ENCODE results near the gene SLC35F6.
A peak's percentile ranks its signal among the peaks of the same experiment; 100 is the strongest.
"Not testable (repeated sequence)": the region's sequence is repeated elsewhere in the genome, so short reads cannot be mapped to it uniquely, and the experiment has no call there.

SLC35F6 gene

DNA sequence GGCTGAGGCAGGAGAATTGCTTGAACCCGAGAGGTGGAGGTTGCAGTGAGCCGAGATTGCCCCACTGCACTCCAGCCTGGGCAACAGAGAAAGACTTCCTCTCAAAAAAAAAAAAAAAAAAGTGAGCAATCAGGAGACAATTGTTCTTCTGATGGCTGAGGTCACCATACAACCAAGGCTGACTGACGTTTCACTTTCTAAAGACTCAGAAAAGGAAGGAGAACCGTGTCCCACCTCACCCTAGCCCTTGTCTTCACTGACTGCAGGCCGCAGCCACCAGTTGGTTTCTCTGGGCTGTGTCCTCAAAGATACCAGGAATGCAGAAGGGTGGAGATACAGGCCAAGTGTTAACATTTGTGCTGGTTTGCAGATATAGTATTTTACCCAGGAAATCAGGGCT, 7.7 kb upstream of the SLC35F6 start:
- DNase-seq (ENCODE audit: low read depth): no peak

DNA sequence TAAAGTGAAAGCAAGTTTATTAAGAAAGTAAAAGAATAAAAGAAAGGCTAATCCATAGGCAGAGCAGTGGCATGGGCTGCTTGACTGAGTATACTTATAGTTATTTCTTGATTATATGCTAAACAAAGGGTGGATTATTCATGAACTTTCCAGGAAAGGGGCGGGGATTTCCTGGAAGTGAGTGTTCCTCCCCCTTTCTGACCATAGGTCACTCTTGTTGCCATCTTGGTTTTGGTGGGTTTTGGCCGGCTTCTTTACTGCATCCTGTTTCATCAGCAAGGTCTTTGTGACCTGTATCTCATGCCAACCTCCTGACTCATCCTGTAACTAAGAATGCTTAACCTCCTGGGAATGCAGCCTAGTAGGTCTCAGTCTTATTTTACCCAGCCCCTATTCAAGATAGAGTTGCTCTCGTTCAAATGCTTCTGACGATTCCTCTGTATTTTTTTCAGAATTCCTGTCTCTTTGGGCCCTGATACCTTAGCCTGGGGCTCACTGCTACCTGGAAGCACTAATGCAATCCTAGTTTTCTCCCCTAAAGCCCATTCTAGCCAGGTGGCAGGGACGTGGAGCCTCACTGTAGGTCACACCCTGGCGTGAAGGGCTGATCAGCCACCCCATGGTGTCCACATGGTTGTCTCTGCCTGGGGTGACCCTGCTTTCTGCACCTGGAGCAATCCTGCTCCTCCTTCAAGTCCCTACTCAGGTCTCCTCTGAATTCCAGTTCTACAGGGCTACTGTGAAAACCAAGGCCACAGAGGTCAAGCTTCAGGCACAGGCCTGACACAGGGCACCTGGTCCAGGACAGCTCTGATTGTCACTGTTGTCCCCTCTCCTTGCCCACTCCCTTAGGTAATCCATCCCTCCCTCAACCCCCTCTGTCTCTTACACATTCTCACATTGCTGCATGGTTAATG, 6.0 kb upstream of the SLC35F6 start:
- peak; percentile 98 for DNase-seq (ENCODE audit: low read depth)

DNA sequence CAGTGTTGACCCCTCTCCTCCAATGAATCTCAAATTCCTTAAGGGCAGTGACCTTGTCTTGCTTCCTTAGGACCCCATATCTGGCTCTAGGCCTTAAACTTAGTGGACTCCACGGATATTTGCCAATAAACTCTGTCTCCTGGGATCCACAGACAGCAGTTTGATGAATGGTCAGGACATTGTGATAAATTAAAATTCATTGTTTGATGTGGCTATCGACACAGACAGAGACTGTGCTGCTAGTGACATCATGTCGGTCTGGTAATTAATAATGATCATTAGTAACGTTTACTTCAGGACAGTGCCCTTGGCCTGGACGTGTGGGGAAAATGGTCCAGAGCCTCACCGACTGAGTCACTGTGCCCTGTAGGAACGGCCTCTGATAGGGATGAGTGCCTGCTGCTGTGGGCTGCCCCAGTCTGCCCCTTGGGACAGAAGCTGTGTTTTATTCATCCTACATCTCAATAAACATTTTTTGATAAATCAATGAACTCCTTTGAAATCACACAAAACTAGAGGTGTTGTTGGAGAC, 5.2 kb upstream of the SLC35F6 start:
- peak; percentile 35 for DNase-seq (ENCODE audit: low read depth)

DNA sequence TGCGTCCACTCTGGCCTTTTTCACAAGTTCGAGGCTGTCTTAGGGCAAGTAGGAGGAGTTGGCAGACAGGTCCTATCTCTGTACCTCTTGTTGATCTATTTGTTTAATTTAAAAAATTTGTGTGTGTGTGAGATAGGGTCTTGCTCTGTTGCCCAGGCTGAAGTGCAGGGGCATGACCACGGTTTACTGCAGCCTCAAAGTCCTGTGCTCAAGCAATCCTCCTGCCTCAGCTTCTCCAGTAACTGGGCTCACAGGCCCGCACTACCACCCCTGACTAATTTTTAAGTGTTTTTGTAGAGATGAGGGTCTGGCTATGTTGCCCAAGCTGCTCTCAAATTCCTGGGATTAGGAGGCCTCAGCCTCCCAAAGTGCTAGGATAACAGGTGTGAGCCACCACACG, 4.2 kb upstream of the SLC35F6 start:
- no peak for DNase-seq (ENCODE audit: low read depth)

DNA sequence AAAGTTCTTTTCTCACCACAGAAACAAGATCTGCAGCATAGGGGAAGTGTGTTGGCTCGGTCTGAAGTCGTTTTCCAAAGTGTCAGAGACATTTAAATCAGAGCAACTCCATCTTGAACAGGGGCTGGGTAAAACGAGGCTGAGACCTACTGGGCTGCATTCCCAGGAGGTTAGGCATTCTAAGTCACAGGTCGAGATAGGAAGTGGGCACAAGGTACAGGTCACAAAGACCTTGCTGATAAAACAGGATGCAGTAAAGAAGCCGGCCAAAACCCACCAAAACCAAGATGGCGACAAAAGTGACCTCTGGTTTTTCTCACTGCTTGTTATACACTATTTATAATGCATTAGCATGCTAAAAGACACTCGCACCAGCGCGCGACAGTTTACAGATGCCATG, 3.1 kb upstream of the SLC35F6 start:
- DNase-seq (ENCODE audit: low read depth): not testable (repeated sequence)

DNA sequence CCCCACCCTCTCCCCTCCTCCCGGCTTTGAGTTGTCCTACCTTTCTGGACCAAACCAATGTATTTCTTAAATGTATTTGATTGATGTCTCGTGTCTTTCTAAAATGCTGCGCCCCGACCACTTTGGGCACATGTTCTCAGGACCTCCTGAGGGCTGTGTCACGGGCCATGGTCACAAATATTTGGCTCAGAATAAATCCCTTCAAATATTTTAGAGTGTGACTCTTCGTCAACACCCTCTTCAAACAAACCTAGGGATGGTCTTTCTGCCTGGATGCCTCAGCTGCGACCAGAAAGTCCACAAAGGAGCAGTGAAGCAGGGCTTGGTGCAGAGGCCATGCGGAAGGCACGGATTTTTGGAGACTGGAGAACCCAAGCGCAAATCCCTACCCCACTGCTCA, 1.1 kb upstream of the SLC35F6 start:
- DNase-seq (ENCODE audit: low read depth): no peak

DNA sequence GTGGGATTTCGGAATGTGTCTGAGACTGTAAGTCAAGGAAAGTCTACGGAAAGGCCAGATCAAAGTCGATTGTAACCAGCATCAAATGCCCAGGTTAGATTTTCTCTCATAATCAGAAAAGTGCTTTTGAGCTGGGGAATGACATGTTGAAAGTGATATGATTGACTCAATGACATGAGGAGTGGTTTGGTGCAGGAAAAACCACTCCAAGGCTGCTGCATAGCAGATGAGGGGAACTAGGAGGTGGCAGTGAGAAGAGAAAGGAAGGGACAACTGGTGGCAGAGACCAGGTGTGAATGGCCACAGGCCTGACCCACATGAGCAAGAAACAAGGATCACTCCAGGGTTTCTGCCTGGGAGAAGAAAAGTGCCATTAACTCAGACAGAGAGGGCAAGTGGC, 822 bp downstream of the SLC35F6 start:
- no peak for DNase-seq (ENCODE audit: low read depth)

DNA sequence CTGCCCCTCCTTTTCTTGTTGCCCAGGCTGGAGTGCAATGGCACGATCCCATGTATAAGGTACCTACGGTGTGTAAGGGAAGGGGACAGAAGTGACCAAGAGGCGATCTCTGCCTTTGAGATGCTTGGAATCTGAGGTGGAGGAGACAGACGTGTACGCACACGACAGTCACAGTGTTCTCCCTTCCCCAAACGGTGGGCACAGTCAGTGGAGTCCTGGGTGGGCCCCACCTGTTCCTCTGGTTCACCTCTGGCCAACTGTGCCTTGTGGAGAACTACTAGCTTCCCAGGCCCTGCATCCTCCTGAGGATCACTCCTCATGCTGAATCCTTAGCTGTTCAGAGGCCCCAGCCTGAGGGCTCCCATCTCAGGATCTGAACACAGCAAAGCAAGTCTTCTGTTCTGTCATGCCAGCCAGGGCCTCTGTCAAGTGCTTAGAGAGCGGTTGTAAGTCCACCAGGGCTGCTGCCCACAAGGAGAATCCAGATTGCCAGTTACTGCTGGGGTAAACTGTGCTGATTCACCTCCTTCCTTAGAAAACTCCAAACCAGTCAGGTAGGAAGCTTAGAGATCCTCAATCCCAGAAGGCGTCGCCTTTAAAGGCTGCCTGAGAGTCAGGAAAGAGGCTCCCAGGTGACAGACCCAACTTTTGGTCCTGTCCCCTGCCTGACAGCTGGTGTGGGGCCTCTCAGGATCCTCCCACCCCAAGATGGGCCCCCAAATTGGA, 1.6 kb downstream of the SLC35F6 start:
- DNase-seq (ENCODE audit: low read depth): no peak

DNA sequence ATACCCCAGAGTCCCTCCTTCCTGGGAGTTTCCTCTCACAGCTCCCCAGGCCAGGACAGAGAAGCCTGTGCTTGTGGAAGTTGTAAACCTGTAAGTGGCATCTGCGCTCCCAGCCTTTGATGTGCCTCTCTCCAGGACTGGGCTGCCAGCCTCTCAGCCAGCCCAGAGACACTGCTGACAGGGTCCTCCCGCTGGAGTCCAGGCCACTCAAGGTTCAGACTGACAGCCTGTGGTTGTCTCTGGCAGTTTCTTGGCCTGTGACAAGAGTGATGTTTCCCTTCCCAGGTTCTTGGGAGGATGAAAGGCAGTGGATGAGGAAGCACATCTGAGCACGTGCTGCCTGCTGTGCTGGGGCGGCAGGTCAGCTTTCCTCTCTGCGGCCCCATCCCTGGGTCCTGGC, 3.0 kb downstream of the SLC35F6 start:
- no peak for DNase-seq (ENCODE audit: low read depth)

DNA sequence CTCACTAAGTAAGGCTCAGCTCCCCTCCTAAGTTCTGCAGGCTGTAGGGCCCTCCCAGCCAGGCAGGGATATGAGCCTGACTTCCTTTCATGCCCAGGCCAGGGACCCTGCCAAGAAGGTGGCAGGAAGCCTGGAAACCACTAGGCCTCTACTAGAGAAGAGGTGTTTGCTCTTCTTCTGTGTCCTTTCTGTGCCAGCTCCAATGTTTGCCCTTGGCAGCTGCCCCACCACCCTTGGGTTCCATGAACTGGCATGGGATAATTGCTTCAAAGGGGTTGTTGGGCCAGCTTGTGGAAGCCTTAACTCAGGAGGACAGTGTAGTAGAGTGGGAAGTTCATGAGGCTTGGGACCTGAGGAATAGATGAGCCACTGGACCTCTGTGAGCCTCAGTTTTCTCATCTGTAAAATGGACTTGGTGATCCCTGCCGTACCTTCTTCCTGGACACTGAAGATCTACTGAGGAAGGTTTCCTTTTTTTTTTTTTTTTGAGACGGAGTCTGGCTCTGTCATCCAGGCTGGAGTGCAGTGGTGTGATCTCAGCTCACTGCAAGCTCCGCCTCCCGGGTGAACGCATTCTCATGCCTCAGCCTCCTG, 3.9 kb downstream of the SLC35F6 start:
- DNase-seq (ENCODE audit: low read depth): no peak

DNA sequence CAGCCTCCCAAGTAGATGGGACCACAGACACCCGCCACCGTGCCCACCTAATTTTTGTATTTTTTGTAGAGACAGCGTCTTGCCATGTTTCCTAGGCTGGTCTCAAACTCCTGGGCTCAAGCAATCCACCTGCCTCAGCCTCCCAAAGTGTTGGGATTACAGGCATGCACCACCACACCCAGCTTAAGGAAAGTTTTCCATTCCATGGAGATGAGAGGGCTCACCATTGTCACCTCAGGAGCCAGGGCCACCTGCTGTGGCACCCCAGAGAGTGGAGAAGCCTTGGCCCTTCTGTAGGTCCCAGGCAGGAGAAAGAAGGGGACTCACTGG, 4.6 kb downstream of the SLC35F6 start:
- DNase-seq (ENCODE audit: low read depth): no peak

DNA sequence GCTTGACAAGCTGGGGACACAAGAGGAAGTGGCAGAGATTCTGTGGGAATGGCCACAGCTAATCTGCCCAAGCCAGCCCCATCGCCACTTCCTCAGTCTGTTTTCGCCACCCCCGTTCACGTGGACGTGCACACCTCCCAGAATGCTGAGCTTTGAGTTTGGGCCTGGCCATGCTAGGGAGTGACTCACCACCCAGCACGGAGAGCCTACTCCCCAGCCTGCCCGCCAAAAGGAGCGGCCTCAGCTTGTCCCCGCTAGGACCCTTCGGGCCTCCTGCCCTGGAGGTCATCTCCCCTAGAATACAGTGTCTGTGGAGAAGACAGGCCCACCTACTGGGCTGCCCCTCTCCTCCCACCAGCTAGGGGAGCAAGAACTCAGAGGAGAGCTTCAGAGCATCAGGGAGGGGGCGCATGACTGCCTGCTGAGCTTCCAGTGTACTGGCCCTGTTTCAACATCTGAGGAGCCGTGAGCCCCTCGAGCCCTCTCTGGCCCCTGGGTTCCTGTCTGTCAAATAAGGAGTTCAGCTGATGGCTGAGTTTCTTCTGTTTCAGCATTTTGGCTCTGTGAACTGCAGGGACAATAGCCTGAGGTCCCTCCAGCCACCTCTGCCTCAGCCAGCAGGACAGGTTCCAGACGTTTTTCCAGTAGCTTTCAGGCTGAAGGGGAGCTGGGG, 5.1 kb downstream of the SLC35F6 start:
- DNase-seq (ENCODE audit: low read depth): peak; percentile 48

DNA sequence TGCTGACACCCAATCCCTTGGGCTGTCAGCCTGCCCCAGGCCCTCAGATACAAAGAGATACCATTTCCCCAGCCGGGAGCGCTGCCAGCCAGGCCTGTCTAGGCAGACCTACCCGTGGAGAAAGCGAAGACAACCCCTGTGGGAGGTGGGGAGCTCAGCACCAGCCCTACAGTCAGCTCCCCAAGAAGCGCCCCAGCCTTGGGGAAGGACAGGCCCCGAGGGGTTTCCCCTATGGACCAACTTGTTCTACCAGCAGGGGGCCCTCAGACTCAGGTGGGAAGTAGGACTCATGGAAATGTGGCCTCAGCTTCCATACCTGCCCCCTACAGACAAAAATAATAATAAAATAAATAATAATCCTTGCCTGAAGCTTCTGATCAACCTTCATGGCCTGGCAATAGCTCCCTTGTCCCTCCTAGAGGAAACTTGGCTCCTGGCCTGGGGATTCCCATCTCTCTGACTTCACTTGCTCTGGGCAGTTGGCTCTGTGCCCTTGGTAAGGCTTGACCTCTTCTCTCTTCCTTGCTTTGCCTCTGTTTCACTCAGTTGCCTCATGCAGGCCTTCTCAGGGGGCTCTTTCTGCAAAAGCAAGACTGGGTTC, 7.0 kb downstream of the SLC35F6 start:
- DNase-seq (ENCODE audit: low read depth): peak; percentile 65

DNA sequence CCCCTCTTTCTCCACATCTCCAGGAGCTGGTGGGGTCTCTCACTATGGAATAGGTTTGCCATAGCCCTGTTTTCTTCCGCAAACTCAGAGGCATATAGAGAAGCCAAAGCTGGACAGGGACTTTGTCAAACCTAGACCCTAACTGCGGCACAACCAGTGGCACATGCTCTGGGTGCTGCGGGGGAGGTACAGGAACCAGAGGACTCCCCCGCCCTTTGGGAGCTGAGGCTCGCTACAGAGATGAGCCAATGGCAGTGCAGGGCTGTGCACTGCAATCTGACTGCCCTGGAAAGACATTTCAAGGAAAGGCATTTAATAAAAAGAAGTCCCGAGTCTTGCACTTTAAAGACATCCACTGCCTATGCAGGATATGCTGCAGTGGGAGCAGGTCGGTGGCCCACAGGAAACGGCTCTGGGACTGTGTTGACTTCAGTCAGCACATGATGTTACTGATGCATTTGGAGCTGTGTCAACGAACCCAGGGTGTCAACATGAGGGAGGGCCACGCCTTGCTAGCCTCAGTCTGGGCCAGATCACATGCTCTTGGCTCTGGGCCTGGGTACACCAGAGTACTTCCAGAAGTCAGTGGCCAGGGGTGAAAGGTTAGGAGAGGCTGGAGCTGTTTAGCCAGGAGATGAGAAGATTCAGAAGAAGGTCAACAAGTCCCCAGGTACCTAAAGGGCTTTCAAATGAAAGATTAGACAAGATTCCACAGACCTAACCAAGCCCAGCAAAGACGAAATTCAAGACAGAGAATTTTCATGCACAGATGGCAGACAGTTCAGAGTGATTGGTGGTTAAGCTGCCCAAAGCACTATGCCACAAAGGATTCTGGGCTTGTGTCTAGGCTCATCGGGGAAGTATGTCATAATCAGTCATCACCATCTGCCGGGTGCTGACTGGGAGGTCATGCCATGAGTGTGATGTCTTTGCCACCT, 8.2 kb downstream of the SLC35F6 start:
- DNase-seq (ENCODE audit: low read depth): peak; percentile 56

DNA sequence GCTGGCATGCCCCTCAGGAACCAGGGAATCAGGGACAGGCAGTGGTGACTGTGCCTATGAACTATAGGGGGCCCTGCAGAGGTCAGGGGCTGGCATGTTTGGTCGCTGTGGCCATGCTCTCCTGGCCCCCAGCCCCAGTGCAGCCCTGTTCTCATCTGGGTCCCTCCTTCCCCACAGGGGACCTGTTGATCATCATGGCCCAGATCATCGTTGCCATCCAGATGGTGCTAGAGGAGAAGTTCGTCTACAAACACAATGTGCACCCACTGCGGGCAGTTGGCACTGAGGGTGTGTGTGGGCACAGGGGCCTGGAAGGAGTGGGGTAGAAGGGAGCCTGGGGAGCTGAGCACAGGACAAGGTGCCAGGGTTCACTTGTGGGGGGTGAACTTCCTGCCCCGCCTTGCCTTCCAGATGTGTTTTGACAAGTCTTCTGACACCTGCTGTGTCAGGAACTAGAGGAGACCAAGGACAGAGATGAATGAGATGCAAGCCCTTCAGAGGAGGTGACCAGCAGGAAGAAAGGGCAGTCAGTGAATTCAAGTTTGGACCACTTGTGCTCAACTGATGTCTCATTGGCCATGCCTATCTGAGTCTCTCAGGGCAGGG, 12.2 kb downstream of the SLC35F6 start:
- DNase-seq (ENCODE audit: low read depth): no peak

DNA sequence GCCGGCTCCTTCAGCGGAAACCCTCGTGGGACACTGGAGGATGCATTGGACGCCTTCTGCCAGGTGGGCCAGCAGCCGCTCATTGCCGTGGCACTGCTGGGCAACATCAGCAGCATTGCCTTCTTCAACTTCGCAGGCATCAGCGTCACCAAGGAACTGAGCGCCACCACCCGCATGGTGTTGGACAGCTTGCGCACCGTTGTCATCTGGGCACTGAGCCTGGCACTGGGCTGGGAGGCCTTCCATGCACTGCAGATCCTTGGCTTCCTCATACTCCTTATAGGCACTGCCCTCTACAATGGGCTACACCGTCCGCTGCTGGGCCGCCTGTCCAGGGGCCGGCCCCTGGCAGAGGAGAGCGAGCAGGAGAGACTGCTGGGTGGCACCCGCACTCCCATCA, 14.0 kb downstream of the SLC35F6 start:
- DNase-seq (ENCODE audit: low read depth): no peak

DNA sequence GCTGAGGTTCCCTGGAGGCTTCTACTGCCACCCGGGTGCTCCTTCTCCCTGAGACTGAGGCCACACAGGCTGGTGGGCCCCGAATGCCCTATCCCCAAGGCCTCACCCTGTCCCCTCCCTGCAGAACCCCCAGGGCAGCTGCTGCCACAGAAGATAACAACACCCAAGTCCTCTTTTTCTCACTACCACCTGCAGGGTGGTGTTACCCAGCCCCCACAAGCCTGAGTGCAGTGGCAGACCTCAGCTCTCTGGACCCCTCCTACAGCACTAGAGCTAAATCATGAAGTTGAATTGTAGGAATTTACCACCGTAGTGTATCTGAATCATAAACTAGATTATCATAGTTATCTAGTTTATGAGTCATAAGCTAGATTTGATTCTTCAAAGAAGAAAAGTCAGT, 14.4 kb downstream of the SLC35F6 start:
- DNase-seq (ENCODE audit: low read depth): peak; percentile 45

DNA sequence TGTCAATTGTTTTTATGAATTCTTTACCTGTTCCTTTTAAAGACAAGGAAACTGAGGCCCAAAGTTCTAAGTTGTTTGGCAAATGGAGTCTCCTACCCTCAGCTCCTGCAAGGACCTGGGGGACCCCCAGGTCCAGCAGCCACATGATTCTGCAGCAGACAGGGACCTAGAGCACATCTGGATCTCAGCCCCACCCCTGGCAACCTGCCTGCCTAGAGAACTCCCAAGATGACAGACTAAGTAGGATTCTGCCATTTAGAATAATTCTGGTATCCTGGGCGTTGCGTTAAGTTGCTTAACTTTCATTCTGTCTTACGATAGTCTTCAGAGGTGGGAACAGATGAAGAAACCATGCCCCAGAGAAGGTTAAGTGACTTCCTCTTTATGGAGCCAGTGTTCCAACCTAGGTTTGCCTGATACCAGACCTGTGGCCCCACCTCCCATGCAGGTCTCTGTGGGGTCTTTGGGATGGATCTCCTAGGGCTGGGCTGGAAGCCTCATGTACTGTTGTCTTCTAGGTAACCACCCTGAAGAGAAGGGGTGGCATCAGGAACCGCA, 16.2 kb downstream of the SLC35F6 start:
- DNase-seq (ENCODE audit: low read depth): no peak

DNA sequence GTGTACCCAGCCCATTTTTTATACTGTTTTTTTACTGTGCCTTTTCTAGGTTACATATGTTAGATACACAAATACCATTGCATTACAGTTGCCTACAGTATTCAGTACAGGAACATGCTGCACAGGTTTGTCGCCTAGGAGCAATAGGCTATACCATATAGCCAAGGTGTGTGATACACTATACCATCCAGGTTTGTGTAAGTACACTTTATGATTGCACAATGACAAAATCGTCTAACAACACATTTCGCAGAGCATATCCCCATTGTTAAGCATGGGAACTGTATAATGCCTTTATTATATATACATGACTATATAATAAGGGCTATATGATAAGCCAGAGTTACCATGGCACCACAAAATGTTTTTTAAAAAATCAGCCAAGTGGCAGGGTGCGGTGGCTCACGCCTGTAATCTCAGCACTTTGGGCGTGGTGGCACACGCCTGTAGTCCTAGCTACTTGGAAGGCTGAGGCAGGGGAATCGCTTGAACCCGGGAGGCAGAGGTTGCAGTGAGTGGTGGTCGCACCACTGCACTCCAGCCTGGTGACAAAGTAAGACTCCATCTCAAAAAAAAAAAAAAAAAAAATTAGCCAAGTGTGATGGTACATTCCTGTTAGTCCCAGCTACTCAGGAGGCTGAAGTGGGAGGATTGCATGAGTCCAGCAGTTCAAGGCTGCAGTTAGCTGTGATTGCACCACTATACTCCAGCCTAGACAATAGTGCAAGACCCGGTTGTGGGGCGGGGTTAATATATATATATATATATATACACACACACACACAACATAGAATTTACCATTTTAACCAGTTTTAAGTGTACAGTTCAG, 19.0 kb downstream of the SLC35F6 start:
- no peak for DNase-seq (ENCODE audit: low read depth)
